ENCODE measurements around the gene RDH13.

- TF ChIP-seq ZNF324 (tag by site-specific recombination; IDR thresholded peaks at IDR 0.05) (no peak), CTCF (tag by site-specific recombination; IDR thresholded peaks at IDR 0.05) (no peak), ZNF629 (tag by site-specific recombination; IDR thresholded peaks at IDR 0.05) (no peak), ZNF311 (tag by site-specific recombination; IDR thresholded peaks at IDR 0.05; ENCODE audit: borderline replicate concordance) (no peak), ZNF639 (tag by site-specific recombination; IDR thresholded peaks at IDR 0.05) (no peak), ZIC2 (tag by site-specific recombination; IDR thresholded peaks at IDR 0.05) (no peak), PRDM2 (tag by site-specific recombination; IDR thresholded peaks at IDR 0.05; ENCODE audit: borderline replicate concordance) (no peak), ZNF266 (tag by site-specific recombination; IDR thresholded peaks at IDR 0.05; ENCODE audit: low read depth) (no peak), ZNF148 (tag by site-specific recombination; IDR thresholded peaks at IDR 0.05; ENCODE audit: borderline replicate concordance) (no peak), ZSCAN5A (tag by site-specific recombination; IDR thresholded peaks at IDR 0.05) (no peak), ZNF184 (tag by site-specific recombination; IDR thresholded peaks at IDR 0.05) (no peak), PBX3 (CRISPR knock-in tag; IDR thresholded peaks at IDR 0.05) (no peak), HOXA7 (CRISPR knock-in tag; IDR thresholded peaks at IDR 0.05; ENCODE audit: borderline replicate concordance) (no peak)
These were observed 23.2 kb upstream of the RDH13 start for GRCh38 chr19:55085923-55086715.
